Neural cell (in vitro differentiated cells): Measurements from ENCODE around the gene SOCS4. TPM values are rescaled to one million over a fixed set of nuclear protein-coding genes. Genes with fewer than 3 reads are reported as not detected.

Source experiments
- H2AFZ ChIP-seq: fragments of 200-600, 300-800 bp; sonication (generic), shearing (Covaris generic); 2 replicates; pipeline ENCODE4 v1.6.0; 2014; ENCODE audit warnings: low read depth, mild to moderate bottlenecking, antibody characterized with exemption, low read length, moderate library complexity
- H3F3A ChIP-seq: fragments of 200-600 bp; shearing (Covaris generic); 2 replicates; pipeline ENCODE4 v1.6.1; 2016; ENCODE audit warnings: mild to moderate bottlenecking, moderate library complexity, mixed read lengths, antibody characterized with exemption, low read length; ENCODE audit not compliant: insufficient read depth, poor library complexity, severe bottlenecking
- H3K27ac ChIP-seq: fragments of 200-600, 300-800 bp; sonication (generic), shearing (Covaris generic); 2 replicates; pipeline ENCODE4 v1.5.1; 2014; ENCODE audit warnings: mild to moderate bottlenecking, low read length, moderate library complexity
- H3K27me3 ChIP-seq: fragments of 300-800, 200-600 bp; sonication (generic), shearing (Covaris generic); 2 replicates; pipeline ENCODE4 v1.6.0; 2014; ENCODE audit warnings: mild to moderate bottlenecking, low read depth, low read length, moderate library complexity; ENCODE audit not compliant: insufficient read depth
- H3K36me3 ChIP-seq: fragments of 300-800, 200-600 bp; sonication (generic), shearing (Covaris generic); 2 replicates; pipeline ENCODE4 v1.5.1; 2014; ENCODE audit warnings: mild to moderate bottlenecking, antibody characterized with exemption, low read length, moderate library complexity; ENCODE audit not compliant: insufficient read depth
- H3K4me2 ChIP-seq: fragments of 300-800, 200-600 bp; sonication (generic), shearing (Covaris generic); 2 replicates; pipeline ENCODE4 v1.6.0; 2014; ENCODE audit warnings: mild to moderate bottlenecking, low read length
- H3K4me3 ChIP-seq: fragments of 300-800, 200-600 bp; sonication (generic), shearing (Covaris generic); 2 replicates; pipeline ENCODE4 v1.5.1; 2014; ENCODE audit warnings: mild to moderate bottlenecking, low read length, moderate library complexity
- H3K79me2 ChIP-seq: fragments of 200-600 bp; shearing (Covaris generic); replicated peaks from 2 replicates; pipeline ENCODE4 v1.6.0; 2014; ENCODE audit warnings: mild to moderate bottlenecking, low read length, moderate library complexity; ENCODE audit not compliant: insufficient read depth
- H3K9ac ChIP-seq: fragments of 300-800, 200-600 bp; sonication (generic), shearing (Covaris generic); 2 replicates; pipeline ENCODE4 v1.6.1; 2016; ENCODE audit warnings: mild to moderate bottlenecking, low read length, mixed read lengths
- H3K9me2 ChIP-seq: fragments of 200-600 bp; shearing (Covaris generic); 2 replicates; pipeline ENCODE4 v1.6.1; 2016; ENCODE audit warnings: mild to moderate bottlenecking, low read length, mixed read lengths; ENCODE audit not compliant: insufficient read depth
- H3K9me3 ChIP-seq: fragments of 200-600, 300-800 bp; sonication (generic), shearing (Covaris generic); 2 replicates; pipeline ENCODE4 v1.6.1; 2016; ENCODE audit warnings: mild to moderate bottlenecking, mixed run types, low read length, moderate library complexity, mixed read lengths
- H4K20me1 ChIP-seq: fragments of 200-600 bp; shearing (Covaris generic); 2 replicates; pipeline ENCODE4 v1.6.1; 2016; ENCODE audit warnings: mild to moderate bottlenecking, mixed run types; ENCODE audit not compliant: insufficient read depth
- EP300 ChIP-seq: fragments of 450-650 bp; conservative IDR thresholded peaks from 2 replicates; pipeline ENCODE4 v1.6.1; 2014; ENCODE audit warnings: antibody characterized with exemption, mild to moderate bottlenecking, moderate library complexity; ENCODE audit not compliant: poor library complexity, severe bottlenecking
- EZH2 ChIP-seq: fragments of 200-600, 300-800 bp; shearing (Covaris generic), sonication (generic); IDR thresholded peaks from 2 replicates; pipeline ENCODE4 v1.6.1; 2014; ENCODE audit warnings: antibody characterized with exemption, low read length, borderline replicate concordance, mild to moderate bottlenecking; ENCODE audit not compliant: insufficient read depth, poor library complexity, severe bottlenecking
- MXI1 ChIP-seq: fragments of 450-650 bp; conservative IDR thresholded peaks from 2 replicates; pipeline ENCODE4 v1.6.1; 2014; ENCODE audit warnings: antibody characterized with exemption, mild to moderate bottlenecking; ENCODE audit not compliant: poor library complexity, severe bottlenecking
- POLR2AphosphoS5 ChIP-seq: IDR thresholded peaks from 2 replicates; pipeline ENCODE4 v1.6.1; 2012
- RAD21 ChIP-seq: fragments of 450-650 bp; conservative IDR thresholded peaks from 2 replicates; pipeline ENCODE4 v1.6.1; 2014; ENCODE audit warnings: antibody characterized with exemption, mild to moderate bottlenecking, moderate library complexity
- REST ChIP-seq: IDR thresholded peaks from 2 replicates; pipeline ENCODE4 v1.6.1; 2012; ENCODE audit warnings: borderline replicate concordance
- SMC3 ChIP-seq: fragments of 450-650 bp; conservative IDR thresholded peaks from 2 replicates; pipeline ENCODE4 v1.6.1; 2014; ENCODE audit warnings: antibody characterized with exemption, mild to moderate bottlenecking, moderate library complexity; ENCODE audit not compliant: poor library complexity
- polyA plus RNA-seq: library from polyadenylated mRNA; depleted of rRNA; stranded (reverse); fragments of >200 nt; gene quantifications from 2 replicates; pipeline ENCODE4 v1.2.3, GENCODE V29; 2014
- TF ChIP-seq, protein P1 (sequence below): fragments of 450-650 bp; IDR thresholded peaks from 2 replicates; pipeline ENCODE4 v1.5.1; 2014; ENCODE audit warnings: antibody characterized with exemption, mild to moderate bottlenecking, moderate library complexity; ENCODE audit not compliant: poor library complexity, severe bottlenecking

The SOCS4 gene
- polyA plus RNA-seq, 1 donor from 2014 or later = 27.3 TPM

- Histone ChIP-seq H3K4me2 (no peak overlapping the region), H3K36me3 (no peaks in the 10 kb centered on the region), H3K27ac (no peak overlapping the region), H3K9me2 (no peaks in the 10 kb centered on the region), H3K79me2 (peaks cover 14% of the 10 kb centered on the region), H3K27me3 (no peaks in the 10 kb centered on the region), H4K20me1 (no peaks in the 10 kb centered on the region), H3F3A (peaks cover 11% of the 10 kb centered on the region), H3K9ac (no peak overlapping the region), H3K9me3 (no peaks in the 10 kb centered on the region), H2AFZ (no peak overlapping the region), H3K4me3 (no peak overlapping the region)
- no peak for TF ChIP-seq MXI1
- TF ChIP-seq EZH2 = no peak
- TF ChIP-seq REST = no peak
Measured at GRCh38 chr14:55048900-55049436, 21.9 kb downstream of the SOCS4 start.

GRCh38 chr14:55051165-55051422 is 24.1 kb downstream of the SOCS4 start:
- Histone ChIP-seq H3K36me3 (peaks cover 7% of the 10 kb centered on the region), H2AFZ (peak overlapping the region; percentile 62), H3K79me2 (peaks cover 35% of the 10 kb centered on the region), H3K9me3 (no peaks in the 10 kb centered on the region), H3K9ac (peak overlapping the region; percentile 100), H3K4me2 (peak overlapping the region; percentile 30), H3K27ac (peak overlapping the region; percentile 100), H3F3A (peaks cover 11% of the 10 kb centered on the region), H4K20me1 (no peaks in the 10 kb centered on the region), H3K9me2 (no peaks in the 10 kb centered on the region), H3K4me3 (peak overlapping the region; percentile 93), H3K27me3 (no peaks in the 10 kb centered on the region)
- no peak for TF ChIP-seq RAD21
- no peak for TF ChIP-seq EP300
- no peak for TF ChIP-seq REST
- no peak for TF ChIP-seq POLR2AphosphoS5
- no peak for TF ChIP-seq EZH2
- no peak for TF ChIP-seq MXI1
- TF ChIP-seq SMC3 = no peak
- TF ChIP-seq, protein P1, sequence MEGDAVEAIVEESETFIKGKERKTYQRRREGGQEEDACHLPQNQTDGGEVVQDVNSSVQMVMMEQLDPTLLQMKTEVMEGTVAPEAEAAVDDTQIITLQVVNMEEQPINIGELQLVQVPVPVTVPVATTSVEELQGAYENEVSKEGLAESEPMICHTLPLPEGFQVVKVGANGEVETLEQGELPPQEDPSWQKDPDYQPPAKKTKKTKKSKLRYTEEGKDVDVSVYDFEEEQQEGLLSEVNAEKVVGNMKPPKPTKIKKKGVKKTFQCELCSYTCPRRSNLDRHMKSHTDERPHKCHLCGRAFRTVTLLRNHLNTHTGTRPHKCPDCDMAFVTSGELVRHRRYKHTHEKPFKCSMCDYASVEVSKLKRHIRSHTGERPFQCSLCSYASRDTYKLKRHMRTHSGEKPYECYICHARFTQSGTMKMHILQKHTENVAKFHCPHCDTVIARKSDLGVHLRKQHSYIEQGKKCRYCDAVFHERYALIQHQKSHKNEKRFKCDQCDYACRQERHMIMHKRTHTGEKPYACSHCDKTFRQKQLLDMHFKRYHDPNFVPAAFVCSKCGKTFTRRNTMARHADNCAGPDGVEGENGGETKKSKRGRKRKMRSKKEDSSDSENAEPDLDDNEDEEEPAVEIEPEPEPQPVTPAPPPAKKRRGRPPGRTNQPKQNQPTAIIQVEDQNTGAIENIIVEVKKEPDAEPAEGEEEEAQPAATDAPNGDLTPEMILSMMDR = no peak
